SK-N-SH treated with all-trans-retinoic acid at 6 μM for 48 hours (cell line): ENCODE measurements around the gene ARHGAP10.

Experiments used
- ATAC-seq: fragments of 200-7000 bp; cut with Tn5 transposase; 3 replicates; pipeline ENCODE4 v1.9.1; 2020; ENCODE audit warnings: mild to moderate bottlenecking, moderate library complexity
- ARNTL ChIP-seq: fragments of 450-650 bp; formaldehyde crosslinking; IDR thresholded peaks from 2 replicates; pipeline ENCODE4 v1.5.0; 2020; ENCODE audit warnings: low read depth, mild to moderate bottlenecking, moderate library complexity, borderline replicate concordance
- BACH2 ChIP-seq: fragments of 250-450 bp; sonication (Bioruptor Pico); IDR thresholded peaks from 2 replicates; pipeline ENCODE4 v1.9.0; 2021; ENCODE audit warnings: mild to moderate bottlenecking, borderline replicate concordance
- CSDC2 ChIP-seq: fragments of 250-450 bp; sonication (Bioruptor Pico); IDR thresholded peaks from 2 replicates; pipeline ENCODE4 v1.5.0; 2020; ENCODE audit warnings: mild to moderate bottlenecking, moderate library complexity
- ESRRG ChIP-seq: fragments of 250-450 bp; sonication (Bioruptor Pico); IDR thresholded peaks from 2 replicates; pipeline ENCODE4 v1.6.1; 2021; ENCODE audit warnings: mild to moderate bottlenecking
- GLIS3 ChIP-seq: fragments of 250-450 bp; sonication (Bioruptor Pico); IDR thresholded peaks from 2 replicates; pipeline ENCODE4 v1.5.0; 2020; ENCODE audit warnings: mild to moderate bottlenecking, moderate library complexity
- ISL1 ChIP-seq: fragments of 250-450 bp; sonication (Bioruptor Pico); IDR thresholded peaks from 2 replicates; pipeline ENCODE4 v2.1.2; 2022; ENCODE audit warnings: mild to moderate bottlenecking, moderate library complexity
- OSR1 ChIP-seq: fragments of 250-450 bp; sonication (Bioruptor Pico); IDR thresholded peaks from 2 replicates; pipeline ENCODE4 v1.8.0; 2022; ENCODE audit warnings: moderate library complexity, mild to moderate bottlenecking, inconsistent platforms
- PPARA ChIP-seq: fragments of 250-450 bp; sonication (Bioruptor Pico); IDR thresholded peaks from 2 replicates; pipeline ENCODE4 v1.5.0; 2020; ENCODE audit warnings: mild to moderate bottlenecking, borderline replicate concordance
- RARB ChIP-seq: fragments of 250-450 bp; sonication (Bioruptor Pico); IDR thresholded peaks from 2 replicates; pipeline ENCODE4 v1.8.0; 2021; ENCODE audit warnings: mild to moderate bottlenecking, moderate library complexity
- SNAI2 ChIP-seq: fragments of 250-450 bp; sonication (Bioruptor Pico); IDR thresholded peaks from 2 replicates; pipeline ENCODE4 v1.5.0; 2020; ENCODE audit warnings: mild to moderate bottlenecking, moderate library complexity
- TCF4 ChIP-seq: fragments of 250-450 bp; sonication (Bioruptor Pico); IDR thresholded peaks from 2 replicates; pipeline ENCODE4 v1.8.0; 2021; ENCODE audit warnings: mild to moderate bottlenecking, moderate library complexity, borderline replicate concordance
- TOX ChIP-seq: fragments of 250-450 bp; sonication (Bioruptor Pico); IDR thresholded peaks from 2 replicates; pipeline ENCODE4 v1.8.0; 2021; ENCODE audit warnings: mild to moderate bottlenecking, moderate library complexity, borderline replicate concordance
- ZC3H10 ChIP-seq: fragments of 250-450 bp; sonication (Bioruptor Pico); IDR thresholded peaks from 2 replicates; pipeline ENCODE4 v1.5.1; 2021; ENCODE audit warnings: mild to moderate bottlenecking, moderate library complexity
- ZFP3 ChIP-seq: fragments of 250-450 bp; sonication (Bioruptor Pico); IDR thresholded peaks from 2 replicates; pipeline ENCODE4 v1.5.0; 2020; ENCODE audit warnings: mild to moderate bottlenecking, moderate library complexity
- ZFP30 ChIP-seq: fragments of 450-650 bp; formaldehyde crosslinking; IDR thresholded peaks from 2 replicates; pipeline ENCODE4 v1.5.0; 2022; ENCODE audit warnings: mild to moderate bottlenecking, moderate library complexity
- ZNF565 ChIP-seq: fragments of 450-650 bp; formaldehyde crosslinking; conservative IDR thresholded peaks from 2 replicates; pipeline ENCODE4 v1.5.0; 2020; ENCODE audit warnings: low read depth, mild to moderate bottlenecking, moderate library complexity
- ZNF70 ChIP-seq: fragments of 450-650 bp; formaldehyde crosslinking; IDR thresholded peaks from 2 replicates; pipeline ENCODE4 v1.5.0; 2020; ENCODE audit warnings: mild to moderate bottlenecking, moderate library complexity
- ZNF8 ChIP-seq: fragments of 450-650 bp; formaldehyde crosslinking; IDR thresholded peaks from 2 replicates; pipeline ENCODE4 v1.5.0; 2020; ENCODE audit warnings: mild to moderate bottlenecking, moderate library complexity
- TF ChIP-seq, protein P1 (sequence below): fragments of 250-450 bp; sonication (Bioruptor Pico); IDR thresholded peaks from 2 replicates; pipeline ENCODE4 v1.8.0; 2021; ENCODE audit warnings: low read depth, mild to moderate bottlenecking, moderate library complexity, borderline replicate concordance
- TF ChIP-seq, protein P2 (sequence below): fragments of 250-450 bp; sonication (Bioruptor Pico); IDR thresholded peaks from 2 replicates; pipeline ENCODE4 v1.5.0; 2020; ENCODE audit warnings: mild to moderate bottlenecking, moderate library complexity
- TF ChIP-seq, protein P3 (sequence below): fragments of 250-450 bp; sonication (Bioruptor Pico); IDR thresholded peaks from 2 replicates; pipeline ENCODE4 v1.8.0; 2020; ENCODE audit warnings: mild to moderate bottlenecking, moderate library complexity, borderline replicate concordance

The ARHGAP10 gene

DNA sequence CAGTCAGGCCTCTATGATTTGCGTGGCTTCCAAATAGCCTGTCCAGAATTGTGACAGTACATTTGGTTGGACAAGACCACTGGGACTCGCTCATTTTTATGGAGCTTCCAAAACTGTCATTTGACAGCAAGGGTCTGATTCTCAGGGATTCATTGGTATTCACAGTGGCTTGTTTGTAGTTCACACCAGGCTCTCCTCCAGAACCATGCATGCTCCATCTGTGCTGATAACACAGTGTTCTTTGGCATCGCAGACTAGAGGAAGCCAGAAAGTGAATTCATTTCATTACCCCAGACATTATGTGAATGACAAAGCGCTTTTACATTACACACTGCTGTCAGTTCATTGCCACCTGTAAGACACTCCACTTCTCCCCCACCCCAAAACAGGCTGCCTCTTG is 208.3 kb downstream of the ARHGAP10 start:
- no peak for TF ChIP-seq TOX
- TF ChIP-seq, protein P1, sequence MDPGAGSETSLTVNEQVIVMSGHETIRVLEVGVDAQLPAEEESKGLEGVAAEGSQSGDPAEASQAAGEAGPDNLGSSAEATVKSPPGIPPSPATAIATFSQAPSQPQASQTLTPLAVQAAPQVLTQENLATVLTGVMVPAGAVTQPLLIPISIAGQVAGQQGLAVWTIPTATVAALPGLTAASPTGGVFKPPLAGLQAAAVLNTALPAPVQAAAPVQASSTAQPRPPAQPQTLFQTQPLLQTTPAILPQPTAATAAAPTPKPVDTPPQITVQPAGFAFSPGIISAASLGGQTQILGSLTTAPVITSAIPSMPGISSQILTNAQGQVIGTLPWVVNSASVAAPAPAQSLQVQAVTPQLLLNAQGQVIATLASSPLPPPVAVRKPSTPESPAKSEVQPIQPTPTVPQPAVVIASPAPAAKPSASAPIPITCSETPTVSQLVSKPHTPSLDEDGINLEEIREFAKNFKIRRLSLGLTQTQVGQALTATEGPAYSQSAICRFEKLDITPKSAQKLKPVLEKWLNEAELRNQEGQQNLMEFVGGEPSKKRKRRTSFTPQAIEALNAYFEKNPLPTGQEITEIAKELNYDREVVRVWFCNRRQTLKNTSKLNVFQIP (CRISPR knock-in tag): no peak
- TF ChIP-seq, protein P2, sequence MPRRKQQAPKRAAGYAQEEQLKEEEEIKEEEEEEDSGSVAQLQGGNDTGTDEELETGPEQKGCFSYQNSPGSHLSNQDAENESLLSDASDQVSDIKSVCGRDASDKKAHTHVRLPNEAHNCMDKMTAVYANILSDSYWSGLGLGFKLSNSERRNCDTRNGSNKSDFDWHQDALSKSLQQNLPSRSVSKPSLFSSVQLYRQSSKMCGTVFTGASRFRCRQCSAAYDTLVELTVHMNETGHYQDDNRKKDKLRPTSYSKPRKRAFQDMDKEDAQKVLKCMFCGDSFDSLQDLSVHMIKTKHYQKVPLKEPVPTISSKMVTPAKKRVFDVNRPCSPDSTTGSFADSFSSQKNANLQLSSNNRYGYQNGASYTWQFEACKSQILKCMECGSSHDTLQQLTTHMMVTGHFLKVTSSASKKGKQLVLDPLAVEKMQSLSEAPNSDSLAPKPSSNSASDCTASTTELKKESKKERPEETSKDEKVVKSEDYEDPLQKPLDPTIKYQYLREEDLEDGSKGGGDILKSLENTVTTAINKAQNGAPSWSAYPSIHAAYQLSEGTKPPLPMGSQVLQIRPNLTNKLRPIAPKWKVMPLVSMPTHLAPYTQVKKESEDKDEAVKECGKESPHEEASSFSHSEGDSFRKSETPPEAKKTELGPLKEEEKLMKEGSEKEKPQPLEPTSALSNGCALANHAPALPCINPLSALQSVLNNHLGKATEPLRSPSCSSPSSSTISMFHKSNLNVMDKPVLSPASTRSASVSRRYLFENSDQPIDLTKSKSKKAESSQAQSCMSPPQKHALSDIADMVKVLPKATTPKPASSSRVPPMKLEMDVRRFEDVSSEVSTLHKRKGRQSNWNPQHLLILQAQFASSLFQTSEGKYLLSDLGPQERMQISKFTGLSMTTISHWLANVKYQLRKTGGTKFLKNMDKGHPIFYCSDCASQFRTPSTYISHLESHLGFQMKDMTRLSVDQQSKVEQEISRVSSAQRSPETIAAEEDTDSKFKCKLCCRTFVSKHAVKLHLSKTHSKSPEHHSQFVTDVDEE (CRISPR knock-in tag): 0 out of 2 replicates have a peak, but pooled peaks have one; percentile 17
- TF ChIP-seq, protein P3, sequence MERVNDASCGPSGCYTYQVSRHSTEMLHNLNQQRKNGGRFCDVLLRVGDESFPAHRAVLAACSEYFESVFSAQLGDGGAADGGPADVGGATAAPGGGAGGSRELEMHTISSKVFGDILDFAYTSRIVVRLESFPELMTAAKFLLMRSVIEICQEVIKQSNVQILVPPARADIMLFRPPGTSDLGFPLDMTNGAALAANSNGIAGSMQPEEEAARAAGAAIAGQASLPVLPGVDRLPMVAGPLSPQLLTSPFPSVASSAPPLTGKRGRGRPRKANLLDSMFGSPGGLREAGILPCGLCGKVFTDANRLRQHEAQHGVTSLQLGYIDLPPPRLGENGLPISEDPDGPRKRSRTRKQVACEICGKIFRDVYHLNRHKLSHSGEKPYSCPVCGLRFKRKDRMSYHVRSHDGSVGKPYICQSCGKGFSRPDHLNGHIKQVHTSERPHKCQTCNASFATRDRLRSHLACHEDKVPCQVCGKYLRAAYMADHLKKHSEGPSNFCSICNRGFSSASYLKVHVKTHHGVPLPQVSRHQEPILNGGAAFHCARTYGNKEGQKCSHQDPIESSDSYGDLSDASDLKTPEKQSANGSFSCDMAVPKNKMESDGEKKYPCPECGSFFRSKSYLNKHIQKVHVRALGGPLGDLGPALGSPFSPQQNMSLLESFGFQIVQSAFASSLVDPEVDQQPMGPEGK (CRISPR knock-in tag): no peak
- no peak for TF ChIP-seq ZFP3
- TF ChIP-seq ZFP30 (CRISPR knock-in tag): no peak
- peak; percentile 41; the same call in 1 of the 2 replicates for TF ChIP-seq TCF4
- no peak for TF ChIP-seq ISL1 (CRISPR knock-in tag)
- TF ChIP-seq, all 23 proteins: peak for 2
- ATAC-seq: no peak; the same call in 2 of the 3 replicates

DNA sequence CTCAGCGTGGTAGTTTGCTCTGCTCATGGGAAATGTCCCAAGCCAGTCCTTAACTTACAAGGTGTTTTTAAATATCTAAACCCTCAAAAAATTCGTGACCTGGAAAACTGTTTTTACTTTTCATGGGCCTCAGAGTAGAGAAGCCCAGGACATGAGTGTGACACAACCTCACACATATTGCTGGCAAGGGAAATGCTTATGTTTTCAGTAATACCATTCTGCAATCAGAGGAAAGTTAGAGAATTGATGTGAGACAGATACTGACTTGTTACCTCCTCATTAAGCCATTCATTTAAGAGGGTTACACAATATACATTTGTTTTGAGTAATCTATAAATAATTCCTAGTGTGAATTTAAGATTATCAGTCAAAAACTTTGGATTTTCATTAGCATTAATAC is 209.5 kb downstream of the ARHGAP10 start:
- ATAC-seq: no peak
- TF ChIP-seq, protein P3 (CRISPR knock-in tag): no peak
- TF ChIP-seq ZFP30 (CRISPR knock-in tag) (no peak), ZNF565 (CRISPR knock-in tag) (no peak), TOX (no peak), CSDC2 (CRISPR knock-in tag) (no peak), PPARA (CRISPR knock-in tag) (no peak)
- TF ChIP-seq, protein P2 (CRISPR knock-in tag): no peak

DNA sequence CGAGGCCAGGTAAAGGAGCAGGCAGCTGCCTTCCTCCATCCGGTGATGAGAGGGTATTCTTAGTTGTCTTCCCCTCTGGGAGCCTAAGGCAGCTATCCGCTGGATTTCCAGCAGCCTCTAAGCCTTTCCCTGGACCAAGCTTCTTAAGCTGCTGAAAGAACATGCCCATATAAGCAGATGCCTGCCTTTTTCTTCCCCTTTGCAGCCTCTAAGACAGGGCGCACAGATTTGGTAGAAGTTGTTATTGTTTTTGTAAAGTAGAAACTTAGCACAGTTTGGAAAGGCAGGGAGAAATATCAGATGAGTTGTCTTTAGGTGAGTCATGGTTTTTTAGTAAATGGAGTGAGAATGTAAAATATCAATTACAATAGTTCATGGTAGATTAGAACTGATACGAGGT is 210.8 kb downstream of the ARHGAP10 start:
- no peak for ATAC-seq
- no peak for TF ChIP-seq BACH2 (CRISPR knock-in tag)
- no peak for TF ChIP-seq ESRRG (CRISPR knock-in tag)
- TF ChIP-seq, protein P1 (CRISPR knock-in tag): no peak
- no peak for TF ChIP-seq ZNF565 (CRISPR knock-in tag)
- no peak for TF ChIP-seq SNAI2 (CRISPR knock-in tag)
- TF ChIP-seq RARB (CRISPR knock-in tag): no peak
- no peak for TF ChIP-seq TOX
- no peak for TF ChIP-seq GLIS3 (CRISPR knock-in tag)
- no peak for TF ChIP-seq ZC3H10 (CRISPR knock-in tag)
- no peak for TF ChIP-seq ZFP3
- TF ChIP-seq ZFP30 (CRISPR knock-in tag): no peak
- TF ChIP-seq, protein P3 (CRISPR knock-in tag): no peak
- no peak for TF ChIP-seq ARNTL (CRISPR knock-in tag)
- no peak for TF ChIP-seq ZNF8
- no peak for TF ChIP-seq OSR1 (CRISPR knock-in tag)
- TF ChIP-seq ZNF70 (CRISPR knock-in tag): no peak
